AG09309 (cell line): ENCODE results near the gene GGA3.
A peak's percentile ranks its signal among the peaks of the same experiment; 100 is the strongest.

ENCODE experiments used
- DNase-seq: peaks from one replicate; pipeline ENCODE4 v3.0.0-alpha.2; 2010; ENCODE audit warnings: low read depth
- H3K4me3 ChIP-seq: 2 replicates; pipeline ENCODE4 v1.5.1; 2011; ENCODE audit warnings: mild to moderate bottlenecking, low read depth, low read length, moderate library complexity; ENCODE audit not compliant: control insufficient read depth
- TF ChIP-seq, protein P1 (sequence below): IDR thresholded peaks from 2 replicates; pipeline ENCODE4 v1.5.1; 2011; ENCODE audit warnings: mild to moderate bottlenecking, low read depth, low read length, inconsistent platforms; ENCODE audit not compliant: insufficient read depth, control insufficient read depth; ENCODE audit errors: missing control alignments

Gene GGA3, protein sequence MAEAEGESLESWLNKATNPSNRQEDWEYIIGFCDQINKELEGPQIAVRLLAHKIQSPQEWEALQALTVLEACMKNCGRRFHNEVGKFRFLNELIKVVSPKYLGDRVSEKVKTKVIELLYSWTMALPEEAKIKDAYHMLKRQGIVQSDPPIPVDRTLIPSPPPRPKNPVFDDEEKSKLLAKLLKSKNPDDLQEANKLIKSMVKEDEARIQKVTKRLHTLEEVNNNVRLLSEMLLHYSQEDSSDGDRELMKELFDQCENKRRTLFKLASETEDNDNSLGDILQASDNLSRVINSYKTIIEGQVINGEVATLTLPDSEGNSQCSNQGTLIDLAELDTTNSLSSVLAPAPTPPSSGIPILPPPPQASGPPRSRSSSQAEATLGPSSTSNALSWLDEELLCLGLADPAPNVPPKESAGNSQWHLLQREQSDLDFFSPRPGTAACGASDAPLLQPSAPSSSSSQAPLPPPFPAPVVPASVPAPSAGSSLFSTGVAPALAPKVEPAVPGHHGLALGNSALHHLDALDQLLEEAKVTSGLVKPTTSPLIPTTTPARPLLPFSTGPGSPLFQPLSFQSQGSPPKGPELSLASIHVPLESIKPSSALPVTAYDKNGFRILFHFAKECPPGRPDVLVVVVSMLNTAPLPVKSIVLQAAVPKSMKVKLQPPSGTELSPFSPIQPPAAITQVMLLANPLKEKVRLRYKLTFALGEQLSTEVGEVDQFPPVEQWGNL

DNA sequence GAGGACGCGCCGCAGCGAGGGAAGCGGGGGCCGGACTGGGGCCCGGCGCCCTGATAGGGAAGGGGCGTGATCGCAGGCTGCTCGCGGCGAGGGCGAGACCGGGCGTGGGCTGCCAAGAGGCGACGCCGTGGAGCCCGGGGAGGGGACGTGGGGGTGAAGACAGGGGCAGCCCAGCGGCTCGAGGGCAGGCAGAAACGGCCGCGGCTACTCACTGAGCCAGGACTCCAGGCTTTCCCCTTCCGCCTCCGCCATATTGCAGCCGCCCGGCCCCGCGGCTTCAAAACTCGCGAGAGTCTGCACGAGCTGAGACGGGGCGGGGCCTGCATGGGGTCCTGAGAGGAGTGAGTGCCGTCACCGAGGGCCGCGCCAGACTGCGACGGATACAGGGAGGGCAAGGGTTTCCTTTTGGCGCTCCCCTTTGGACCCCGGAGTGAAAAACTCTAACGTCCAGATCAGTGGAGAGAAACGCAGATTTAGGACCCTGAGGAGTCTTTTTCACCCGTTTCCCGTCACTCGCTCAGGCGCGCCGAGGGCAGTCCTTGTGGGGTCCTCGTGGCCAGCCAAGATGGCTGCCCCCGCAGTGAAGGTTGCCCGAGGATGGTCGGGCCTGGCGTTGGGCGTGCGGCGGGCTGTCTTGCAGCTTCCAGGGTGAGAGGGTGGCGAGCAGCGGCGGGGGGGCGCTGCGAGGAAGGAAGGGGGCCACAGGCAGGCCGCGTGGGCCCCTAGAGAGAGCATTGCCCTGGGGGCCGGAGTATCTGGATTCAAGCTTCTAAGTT lies at the start of gene GGA3, which contains the start of gene MRPS7:
Gene GGA3 (minus strand): TSS at position 271 of the 776 bp plus-strand sequence. CDS start 19 bp downstream, at position 252.
Gene MRPS7 (plus strand): TSS at position 544 of the 776 bp plus-strand sequence. CDS start 22 bp downstream, at position 566.
- TF ChIP-seq, protein P1, sequence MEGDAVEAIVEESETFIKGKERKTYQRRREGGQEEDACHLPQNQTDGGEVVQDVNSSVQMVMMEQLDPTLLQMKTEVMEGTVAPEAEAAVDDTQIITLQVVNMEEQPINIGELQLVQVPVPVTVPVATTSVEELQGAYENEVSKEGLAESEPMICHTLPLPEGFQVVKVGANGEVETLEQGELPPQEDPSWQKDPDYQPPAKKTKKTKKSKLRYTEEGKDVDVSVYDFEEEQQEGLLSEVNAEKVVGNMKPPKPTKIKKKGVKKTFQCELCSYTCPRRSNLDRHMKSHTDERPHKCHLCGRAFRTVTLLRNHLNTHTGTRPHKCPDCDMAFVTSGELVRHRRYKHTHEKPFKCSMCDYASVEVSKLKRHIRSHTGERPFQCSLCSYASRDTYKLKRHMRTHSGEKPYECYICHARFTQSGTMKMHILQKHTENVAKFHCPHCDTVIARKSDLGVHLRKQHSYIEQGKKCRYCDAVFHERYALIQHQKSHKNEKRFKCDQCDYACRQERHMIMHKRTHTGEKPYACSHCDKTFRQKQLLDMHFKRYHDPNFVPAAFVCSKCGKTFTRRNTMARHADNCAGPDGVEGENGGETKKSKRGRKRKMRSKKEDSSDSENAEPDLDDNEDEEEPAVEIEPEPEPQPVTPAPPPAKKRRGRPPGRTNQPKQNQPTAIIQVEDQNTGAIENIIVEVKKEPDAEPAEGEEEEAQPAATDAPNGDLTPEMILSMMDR: no peak
- DNase-seq: peak; percentile 61
- H3K4me3 ChIP-seq: peak within 1 kb of the TSS; percentile 93

DNA sequence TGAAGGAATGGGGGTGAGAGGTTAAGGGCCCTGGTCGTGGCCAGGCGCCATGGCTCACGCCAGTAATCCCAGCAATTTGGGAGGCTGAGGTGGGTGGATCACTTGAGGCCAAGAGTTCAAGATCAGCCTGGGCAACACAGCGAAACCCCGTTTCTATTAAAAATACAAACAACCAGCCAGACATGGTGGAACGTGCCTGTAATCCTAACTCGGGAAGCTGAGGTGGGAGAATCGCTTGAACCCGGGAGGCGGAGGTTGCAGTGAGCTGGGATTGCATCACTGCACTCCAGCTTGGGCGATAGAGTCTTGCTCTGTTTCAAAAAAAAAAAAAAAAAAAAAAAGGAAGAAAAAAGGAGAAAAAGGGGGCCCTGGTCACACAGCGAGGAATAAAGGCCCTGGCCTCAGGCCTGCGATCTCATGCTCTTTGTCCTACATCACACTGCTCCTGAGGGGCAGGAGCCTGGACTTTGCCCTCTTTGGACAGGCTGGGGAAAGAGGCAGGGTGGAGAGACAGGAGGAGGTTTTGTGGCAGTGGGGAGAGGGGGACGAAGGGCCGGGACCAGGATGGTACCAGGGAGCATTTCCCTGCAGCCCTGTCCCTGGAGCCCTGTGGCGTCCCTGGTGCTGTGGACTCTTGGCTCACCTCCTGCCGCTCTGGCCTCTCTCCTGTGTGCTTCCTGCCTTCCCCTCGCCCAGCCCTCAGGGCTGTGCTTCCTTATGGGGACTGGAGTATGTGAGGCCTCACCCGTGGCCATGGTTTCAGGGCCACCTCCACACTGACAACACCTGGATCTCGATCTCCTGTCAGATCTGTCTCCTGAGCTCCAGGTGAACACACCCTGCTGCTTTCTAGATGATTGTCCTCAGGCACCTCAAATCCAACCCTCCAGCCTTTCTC lies 47.6 kb upstream of the GGA3 start:
- TF ChIP-seq, protein P1: no peak
- no peak overlapping the region for H3K4me3 ChIP-seq
- no peak for DNase-seq

DNA sequence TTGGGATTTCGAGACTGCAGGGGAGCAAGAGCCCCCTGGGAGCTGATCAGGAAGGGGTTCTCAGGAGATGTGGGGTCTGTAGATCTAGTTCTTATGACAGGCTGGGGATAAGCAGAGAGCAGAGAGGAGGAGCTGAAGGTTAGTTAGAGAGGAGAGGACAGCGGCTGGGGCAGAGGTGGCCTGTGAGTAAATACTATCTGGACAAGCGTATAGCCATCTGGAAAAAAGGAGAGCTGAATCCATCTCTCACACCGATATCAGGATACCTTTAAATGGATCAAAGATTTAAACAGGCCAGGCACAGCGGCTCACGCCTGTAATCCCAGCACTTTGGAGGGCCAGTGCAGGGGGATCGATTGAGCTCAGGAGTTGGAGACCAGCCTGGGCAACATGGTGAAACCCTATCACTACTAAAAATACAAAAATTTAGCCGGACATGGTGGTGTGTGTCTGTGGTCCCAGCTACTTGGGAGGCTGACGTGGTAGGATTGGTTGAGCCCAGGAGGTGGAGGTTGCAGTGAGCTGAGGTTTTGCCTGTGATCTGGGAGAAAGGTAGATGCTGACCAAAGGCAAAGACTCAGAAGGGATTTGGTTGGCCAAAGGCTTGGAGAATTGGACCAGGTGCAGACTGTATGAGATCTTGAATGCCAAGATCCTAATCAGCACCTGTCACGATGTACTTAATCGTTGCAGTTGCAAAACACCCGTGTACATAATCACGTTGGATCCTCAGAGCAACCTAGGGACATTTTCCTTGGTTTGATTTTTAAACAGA lies 46.7 kb upstream of the GGA3 start:
- no peak for DNase-seq
- TF ChIP-seq, protein P1: no peak
- H3K4me3 ChIP-seq: no peak overlapping the region

DNA sequence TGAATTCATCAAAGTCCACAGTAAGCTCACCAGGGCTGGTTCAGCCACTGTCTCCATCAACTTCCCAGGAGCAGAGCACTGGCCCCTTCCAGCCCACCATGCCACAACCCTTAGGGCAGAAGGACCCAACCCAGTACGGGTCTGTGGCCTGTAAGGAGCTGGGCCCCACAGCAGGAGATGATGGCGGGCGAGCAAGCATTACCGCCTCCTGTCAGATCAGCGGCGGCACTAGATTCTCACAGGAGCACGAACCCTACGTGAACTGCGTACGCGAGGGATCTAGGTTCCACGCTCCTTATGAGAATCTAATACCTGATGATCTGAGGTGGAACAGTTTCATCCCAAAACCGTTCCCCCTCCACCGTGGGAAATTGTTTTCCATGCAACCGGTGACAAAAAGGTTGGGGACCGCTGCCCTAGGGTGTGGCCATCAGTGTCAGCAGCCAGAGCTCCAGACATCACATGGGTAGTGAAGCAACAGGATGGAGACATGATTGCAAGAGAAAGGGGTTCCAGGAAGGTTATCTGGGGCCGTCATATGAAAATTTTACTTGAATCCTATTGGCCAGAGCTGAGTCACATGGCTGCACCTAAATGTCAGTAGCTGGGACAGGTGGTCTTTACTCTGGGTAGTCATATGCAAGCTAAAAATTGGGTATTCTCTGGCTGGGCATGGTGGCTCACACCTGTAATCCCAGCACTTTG lies 40.2 kb upstream of the GGA3 start:
- no peak overlapping the region for H3K4me3 ChIP-seq
- TF ChIP-seq, protein P1: no peak
- DNase-seq: no peak

DNA sequence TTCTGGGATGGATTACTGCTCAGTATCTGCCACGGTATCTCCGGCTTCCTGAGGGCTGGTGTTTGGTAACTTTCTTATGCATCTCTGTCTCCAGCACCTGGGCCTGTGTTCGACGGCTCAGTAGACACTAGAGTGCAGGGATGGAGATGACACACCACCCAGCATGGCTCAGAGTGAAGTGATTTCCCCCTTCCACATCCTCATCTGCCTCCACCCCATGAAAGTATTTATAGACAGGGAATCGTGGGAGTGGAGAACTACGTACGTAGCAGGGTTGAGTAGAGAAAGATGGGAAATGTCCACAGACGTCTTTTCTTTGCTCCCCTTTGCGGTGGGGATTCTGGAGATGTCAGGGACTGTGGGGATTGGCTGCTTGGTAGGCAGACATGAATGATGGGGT lies 39.6 kb upstream of the GGA3 start:
- no peak overlapping the region for H3K4me3 ChIP-seq
- TF ChIP-seq, protein P1: no peak
- DNase-seq: no peak
